ENCODE results near the gene BMPR1B.

BMPR1B gene

GRCh38 chr4:95204873-95205272, 447.1 kb downstream of the BMPR1B start:
- no peak for DNase-seq (ENCODE audit: low spot score)
- TF ChIP-seq CTCF (IDR thresholded peaks at IDR 0.05) = no peak
- Histone ChIP-seq H3K4me3 (no peak overlapping the region), H3K27ac (no peak overlapping the region)

Data from coronary artery (tissue), 2 donors.